Esophagus squamous epithelium (tissue), 5 donors: ENCODE data around the gene SRMS. TPM values are rescaled to one million over a fixed set of nuclear protein-coding genes. Genes with fewer than 3 reads are reported as not detected.

Experiments used
- DNase-seq: peaks from one replicate; lab custom pipeline; 2025; lab: John Stamatoyannopoulos, UW
- H3K27ac ChIP-seq, 4 donors: fragments of 200-600 bp; sonication (generic); one replicate each; pipeline ENCODE4 v1.5.1; 2016 to 2019; ENCODE audit warnings: mild to moderate bottlenecking in 1 of 4
- H3K27me3 ChIP-seq, 4 donors: fragments of 200-600 bp; sonication (generic); 1 replicate in 3 of 4; 2 replicates in 1 of 4; pipeline versions ENCODE4 v1.5.1 to v1.6.0; 2017 to 2021; ENCODE audit warnings: antibody characterized with exemption in 1 of 4
- H3K36me3 ChIP-seq, 3 donors: fragments of 200-600 bp; sonication (generic); one replicate each; pipeline ENCODE4 v1.5.1; 2016 to 2019
- H3K4me1 ChIP-seq, 3 donors: fragments of 200-600 bp; sonication (generic); one replicate each; pipeline ENCODE4 v1.5.1; 2017 to 2019
- H3K4me3 ChIP-seq, 4 donors: fragments of 200-600 bp; sonication (generic); 1 replicate in 3 of 4; 2 replicates in 1 of 4; pipeline ENCODE4 v1.5.1; 2016 to 2019; ENCODE audit warnings: mild to moderate bottlenecking in 2 of 4, moderate library complexity in 1 of 4
- H3K9me3 ChIP-seq, 3 donors: fragments of 200-600 bp; sonication (generic); one replicate each; pipeline ENCODE4 v1.5.1; 2016 to 2019
- CTCF ChIP-seq, 6 experiments: fragments of 450-650 bp in 4 of 6; fragments of 200-600 bp in 2 of 6; sonication (generic) in 2 of 6; IDR thresholded peaks; one replicate each; pipeline ENCODE4 v1.5.1; 2016 to 2019; ENCODE audit warnings: antibody characterized with exemption in 6 of 6, mild to moderate bottlenecking in 4 of 6, moderate library complexity in 4 of 6
- POLR2A ChIP-seq, 4 donors: fragments of 450-650 bp; IDR thresholded peaks; one replicate each; pipeline ENCODE4 v1.6.1; 2017; ENCODE audit warnings: antibody characterized with exemption in 4 of 4, mild to moderate bottlenecking in 4 of 4, moderate library complexity in 3 of 4
- WGBS, 2 donors: methylation state at CpG; one replicate each; pipeline ENCODE4 v1.1.5; 2018; 5-methylcytosine and 5-hydroxymethylcytosine counted together
- intact Hi-C: fragments of 100-400 bp; cut with DNase I; formaldehyde crosslinking; loops from one replicate; pipeline ENCODE4 v1.15.0; 2022
- total RNA-seq, 4 donors: library from RNA; depleted of rRNA; stranded (reverse); fragments of >200 nt; gene quantifications; one replicate each; pipeline ENCODE4 v1.1.0, GENCODE V29; 2016
- donor health status: DM: yes; HTN: yes; CAD: no.

SRMS gene
- total RNA-seq, 4 donors from 2014 or later, result not detected

DNA sequence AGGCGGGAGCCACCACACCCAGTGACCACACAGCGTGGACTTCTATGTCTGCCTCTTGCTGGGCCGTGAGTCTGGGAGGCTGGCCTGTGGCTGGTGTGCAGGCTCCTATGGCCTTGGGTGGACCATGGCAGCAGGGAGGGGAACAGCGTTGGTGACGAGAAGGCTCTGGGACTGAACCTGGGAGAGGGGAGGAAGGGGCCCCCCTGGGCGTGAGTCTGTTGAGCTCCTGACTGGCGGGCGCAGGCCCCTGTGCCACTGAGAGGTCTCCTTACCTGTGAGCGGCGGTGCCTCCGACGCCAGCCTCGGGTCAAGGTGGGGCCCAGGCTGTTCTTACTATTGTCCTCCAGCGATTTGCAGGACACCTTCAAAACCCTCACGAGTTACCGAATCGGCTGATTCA is 39.2 kb upstream of the SRMS start:
- TF ChIP-seq POLR2A (IDR thresholded peaks at IDR 0.05), result no peak
- TF ChIP-seq CTCF (IDR thresholded peaks at IDR 0.05), result no peak
- Histone ChIP-seq H3K4me3 (no peak overlapping the region), H3K9me3 (no peaks in the 10 kb centered on the region), H3K27ac (no peak overlapping the region), H3K27me3 (no peaks in the 10 kb centered on the region), H3K4me1 (no peaks in the 10 kb centered on the region), H3K36me3 (peaks cover 6 to 43% (median 18%) of the 10 kb centered on the region in 3 donors)
- intact Hi-C loops, result no loop called here
- WGBS, 2 donors, result 81 to 100% methylated on average over 5 to 10 of the region's 17 CpGs
- no peak for DNase-seq

GRCh38 chr20:63585616-63586565 is 38.3 kb upstream of the SRMS start:
- Histone ChIP-seq H3K27me3 (no peaks in the 10 kb centered on the region), H3K9me3 (no peaks in the 10 kb centered on the region), H3K4me1 (no peaks in the 10 kb centered on the region), H3K36me3 (peaks cover 0 to 34% (median 11%) of the 10 kb centered on the region in 3 donors), H3K4me3 (no peak overlapping the region), H3K27ac (no peak overlapping the region)
- DNase-seq, result no peak
- WGBS, 2 donors, result 67 to 80% methylated on average over 10 to 18 of the region's 22 CpGs
- intact Hi-C loops, result no loop called here
- TF ChIP-seq CTCF (IDR thresholded peaks at IDR 0.05) (no peak), POLR2A (IDR thresholded peaks at IDR 0.05) (no peak)

DNA sequence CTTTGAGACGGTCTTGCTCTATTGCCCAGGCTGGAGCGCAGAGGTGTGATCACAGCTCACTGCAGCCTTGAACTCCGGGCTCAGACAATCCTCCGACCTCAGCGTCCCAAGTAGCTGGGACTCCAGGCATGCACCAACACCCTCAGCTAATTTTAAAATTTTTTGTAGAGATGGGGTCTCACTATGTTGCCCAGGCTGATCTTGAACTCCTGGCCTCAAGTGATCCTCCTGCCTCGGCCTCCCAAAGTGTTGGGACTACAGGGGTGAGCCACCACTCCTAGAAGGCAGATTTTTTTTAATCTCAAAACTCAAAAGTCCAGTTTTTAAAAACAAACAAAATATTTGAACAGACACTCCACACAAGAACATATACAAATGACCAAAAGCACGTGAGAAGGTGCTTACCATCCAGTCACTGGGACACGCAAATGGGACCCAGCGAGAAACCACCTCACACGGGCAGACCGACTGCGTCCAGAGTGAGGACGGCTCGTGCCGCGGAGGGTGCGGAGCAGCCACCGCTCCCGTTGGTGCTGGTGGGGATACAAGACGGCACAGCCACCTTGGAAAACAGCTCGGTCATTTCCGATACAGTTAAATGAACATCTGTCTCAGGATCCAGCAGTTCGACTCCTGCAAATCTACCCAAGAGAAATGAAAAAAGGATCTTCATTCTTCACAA is 35.0 kb upstream of the SRMS start:
- DNase-seq, result no peak
- intact Hi-C loops, result no loop called here
- Histone ChIP-seq H3K36me3 (peaks cover 0 to under 1% (median 0%) of the 10 kb centered on the region in 3 donors), H3K27me3 (peaks cover 0 to 17% (median 0%) of the 10 kb centered on the region in 4 donors), H3K27ac (no peak overlapping the region), H3K4me3 (no peak overlapping the region), H3K4me1 (no peaks in the 10 kb centered on the region), H3K9me3 (no peaks in the 10 kb centered on the region)
- no peak for TF ChIP-seq POLR2A (IDR thresholded peaks at IDR 0.05)
- TF ChIP-seq CTCF (IDR thresholded peaks at IDR 0.05), result no peak
- 80 to 88% methylated on average over 19 to 20 of the region's 23 CpGs for WGBS, 2 donors

GRCh38 chr20:63580796-63581461 is 33.4 kb upstream of the SRMS start:
- Histone ChIP-seq H3K36me3 (no peaks in the 10 kb centered on the region), H3K27ac (no peak overlapping the region), H3K4me1 (no peaks in the 10 kb centered on the region), H3K27me3 (peaks cover 0 to 20% (median 0%) of the 10 kb centered on the region in 4 donors), H3K9me3 (no peaks in the 10 kb centered on the region), H3K4me3 (no peak overlapping the region)
- intact Hi-C loops, result no loop called here
- DNase-seq, result no peak
- TF ChIP-seq POLR2A (IDR thresholded peaks at IDR 0.05) (no peak), CTCF (IDR thresholded peaks at IDR 0.05) (peak in 4 of 6 experiments; percentile 18 to 59 (median 34))
- 33 to 41% methylated on average over 3 to 6 of the region's 12 CpGs for WGBS, 2 donors
